Stimulated activated CD8-positive, alpha-beta memory T cell treated with anti-CD3 and anti-CD28 coated beads, Interleukin-2, amount 100 ng/mL, for 1 hour (primary cell): ENCODE measurements around the gene UBE2J2.

Source experiments
- DNase-seq, 2 donors: peaks; one replicate each; pipeline ENCODE4 v3.0.0-alpha.2; 2020; ENCODE audit warnings: low read depth in 2 of 2

The UBE2J2 gene

GRCh38 chr1:1240822-1241587, 32.6 kb downstream of the UBE2J2 start:
- DNase-seq = no peak

- no peak for DNase-seq
Measured at GRCh38 chr1:1240348-1240732, 33.3 kb downstream of the UBE2J2 start.

GRCh38 chr1:1239614-1240347, 33.9 kb downstream of the UBE2J2 start:
- DNase-seq = no peak

GRCh38 chr1:1239227-1239613, 34.4 kb downstream of the UBE2J2 start:
- no peak for DNase-seq

- no peak for DNase-seq
Measured at GRCh38 chr1:1238702-1239178, 34.9 kb downstream of the UBE2J2 start.

GRCh38 chr1:1237874-1238701, 35.6 kb downstream of the UBE2J2 start:
- no peak for DNase-seq

GRCh38 chr1:1236945-1237873, 36.4 kb downstream of the UBE2J2 start:
- no peak for DNase-seq

GRCh38 chr1:1236176-1236763, 37.4 kb downstream of the UBE2J2 start:
- no peak for DNase-seq

GRCh38 chr1:1235016-1235744, 38.5 kb downstream of the UBE2J2 start:
- no peak for DNase-seq

GRCh38 chr1:1234180-1234808, 39.4 kb downstream of the UBE2J2 start:
- DNase-seq = no peak

GRCh38 chr1:1233567-1233892, 40.1 kb downstream of the UBE2J2 start:
- no peak for DNase-seq

- no peak for DNase-seq
Measured at GRCh38 chr1:1232796-1233566, 40.7 kb downstream of the UBE2J2 start.

- DNase-seq = no peak
Measured at GRCh38 chr1:1232208-1232795, 41.4 kb downstream of the UBE2J2 start, which contains the start of gene B3GALT6. Gene B3GALT6, plus strand, starts transcription at chr1:1232237. Its CDS starts 42 bp downstream, at chr1:1232279.

- peak; percentile 93 to 95 for DNase-seq
Measured at GRCh38 chr1:1231400-1232207, 42.0 kb downstream of the UBE2J2 start, which contains the start of gene SDF4. Gene SDF4, minus strand, starts transcription at chr1:1232001. Its CDS starts 3,229 bp downstream, at chr1:1228772.

- DNase-seq = no peak
Measured at GRCh38 chr1:1230656-1231399, 42.8 kb downstream of the UBE2J2 start.

- DNase-seq = no peak
Measured at GRCh38 chr1:1229770-1230169, 43.9 kb downstream of the UBE2J2 start.
